ENCODE results near the gene TRPV4. TPM values are rescaled to one million over a fixed set of nuclear protein-coding genes. Genes with fewer than 3 reads are reported as not detected.

TRPV4 gene
- total RNA-seq, 1 experiment from 2014 or later = not detected

GRCh38 chr12:109800536-109800935, 32.7 kb downstream of the TRPV4 start:
- H2AFZ ChIP-seq (ENCODE audit: low read length) = no peak overlapping the region
- no peaks in the 10 kb centered on the region for H3K27me3 ChIP-seq (ENCODE audit: low read length)
- H3K9me3 ChIP-seq (ENCODE audit: low read length) = no peaks in the 10 kb centered on the region
- no peak overlapping the region for H3K9ac ChIP-seq (ENCODE audit: low read length)
- no peak overlapping the region for H3K4me3 ChIP-seq (ENCODE audit: low read length)
- no peak for DNase-seq
- H3K4me2 ChIP-seq (ENCODE audit: low read depth, low read length, poor library complexity, severe bottlenecking) = no peak overlapping the region
- no peaks in the 10 kb centered on the region for H3K9me2 ChIP-seq (replicated peaks; ENCODE audit: insufficient read depth, low read length)
- no peak overlapping the region for H3K27ac ChIP-seq (ENCODE audit: low read length)
- no peaks in the 10 kb centered on the region for H3K4me1 ChIP-seq (ENCODE audit: low read length)
- H3K79me2 ChIP-seq (ENCODE audit: low read length) = no peaks in the 10 kb centered on the region
- no peaks in the 10 kb centered on the region for H4K20me1 ChIP-seq (ENCODE audit: insufficient read depth, low read depth, low read length)
- H3K36me3 ChIP-seq (ENCODE audit: insufficient read depth, low read length) = no peaks in the 10 kb centered on the region

GRCh38 chr12:109798691-109799090, 34.5 kb downstream of the TRPV4 start:
- Histone ChIP-seq H3K4me1 (ENCODE audit: low read length) (no peaks in the 10 kb centered on the region), H3K9me3 (ENCODE audit: low read length) (no peaks in the 10 kb centered on the region), H4K20me1 (ENCODE audit: insufficient read depth, low read depth, low read length) (no peaks in the 10 kb centered on the region), H3K36me3 (ENCODE audit: insufficient read depth, low read length) (no peaks in the 10 kb centered on the region), H3K4me3 (ENCODE audit: low read length) (no peak overlapping the region), H3K9ac (ENCODE audit: low read length) (no peak overlapping the region), H3K27ac (ENCODE audit: low read length) (no peak overlapping the region), H3K27me3 (ENCODE audit: low read length) (no peaks in the 10 kb centered on the region), H3K9me2 (replicated peaks; ENCODE audit: insufficient read depth, low read length) (no peaks in the 10 kb centered on the region), H2AFZ (ENCODE audit: low read length) (no peak overlapping the region), H3K4me2 (ENCODE audit: low read depth, low read length, poor library complexity, severe bottlenecking) (no peak overlapping the region), H3K79me2 (ENCODE audit: low read length) (no peaks in the 10 kb centered on the region)
- no peak for DNase-seq

- Histone ChIP-seq H3K4me1 (ENCODE audit: low read length) (no peaks in the 10 kb centered on the region), H3K9me2 (replicated peaks; ENCODE audit: insufficient read depth, low read length) (no peaks in the 10 kb centered on the region), H3K4me3 (ENCODE audit: low read length) (no peak overlapping the region), H3K27ac (ENCODE audit: low read length) (no peak overlapping the region), H3K4me2 (ENCODE audit: low read depth, low read length, poor library complexity, severe bottlenecking) (no peak overlapping the region), H4K20me1 (ENCODE audit: insufficient read depth, low read depth, low read length) (no peaks in the 10 kb centered on the region), H2AFZ (ENCODE audit: low read length) (no peak overlapping the region), H3K27me3 (ENCODE audit: low read length) (no peaks in the 10 kb centered on the region), H3K9me3 (ENCODE audit: low read length) (no peaks in the 10 kb centered on the region), H3K36me3 (ENCODE audit: insufficient read depth, low read length) (no peaks in the 10 kb centered on the region), H3K9ac (ENCODE audit: low read length) (no peak overlapping the region), H3K79me2 (ENCODE audit: low read length) (no peaks in the 10 kb centered on the region)
- no peak for DNase-seq
Measured at GRCh38 chr12:109797905-109798669, 35.1 kb downstream of the TRPV4 start.

GRCh38 chr12:109796057-109796456, 37.1 kb downstream of the TRPV4 start:
- Histone ChIP-seq H3K9me2 (replicated peaks; ENCODE audit: insufficient read depth, low read length) (no peaks in the 10 kb centered on the region), H3K79me2 (ENCODE audit: low read length) (no peaks in the 10 kb centered on the region), H3K4me1 (ENCODE audit: low read length) (no peaks in the 10 kb centered on the region), H3K4me2 (ENCODE audit: low read depth, low read length, poor library complexity, severe bottlenecking) (no peak overlapping the region), H3K36me3 (ENCODE audit: insufficient read depth, low read length) (no peaks in the 10 kb centered on the region), H3K9ac (ENCODE audit: low read length) (no peak overlapping the region), H3K9me3 (ENCODE audit: low read length) (no peaks in the 10 kb centered on the region), H3K4me3 (ENCODE audit: low read length) (no peak overlapping the region), H4K20me1 (ENCODE audit: insufficient read depth, low read depth, low read length) (no peaks in the 10 kb centered on the region), H3K27ac (ENCODE audit: low read length) (no peak overlapping the region), H2AFZ (ENCODE audit: low read length) (no peak overlapping the region), H3K27me3 (ENCODE audit: low read length) (no peaks in the 10 kb centered on the region)
- DNase-seq = no peak

GRCh38 chr12:109795023-109795422, 38.2 kb downstream of the TRPV4 start:
- no peak for DNase-seq
- no peaks in the 10 kb centered on the region for H3K27me3 ChIP-seq (ENCODE audit: low read length)
- no peaks in the 10 kb centered on the region for H3K36me3 ChIP-seq (ENCODE audit: insufficient read depth, low read length)
- H3K9me3 ChIP-seq (ENCODE audit: low read length) = no peaks in the 10 kb centered on the region
- H2AFZ ChIP-seq (ENCODE audit: low read length) = no peak overlapping the region
- H3K4me2 ChIP-seq (ENCODE audit: low read depth, low read length, poor library complexity, severe bottlenecking) = no peak overlapping the region
- no peak overlapping the region for H3K27ac ChIP-seq (ENCODE audit: low read length)
- no peak overlapping the region for H3K4me3 ChIP-seq (ENCODE audit: low read length)
- H3K79me2 ChIP-seq (ENCODE audit: low read length) = no peaks in the 10 kb centered on the region
- no peaks in the 10 kb centered on the region for H3K4me1 ChIP-seq (ENCODE audit: low read length)
- no peak overlapping the region for H3K9ac ChIP-seq (ENCODE audit: low read length)
- no peaks in the 10 kb centered on the region for H4K20me1 ChIP-seq (ENCODE audit: insufficient read depth, low read depth, low read length)
- no peaks in the 10 kb centered on the region for H3K9me2 ChIP-seq (replicated peaks; ENCODE audit: insufficient read depth, low read length)

GRCh38 chr12:109793826-109794501, 39.2 kb downstream of the TRPV4 start:
- Histone ChIP-seq H3K27ac (ENCODE audit: low read length) (no peak overlapping the region), H3K79me2 (ENCODE audit: low read length) (no peaks in the 10 kb centered on the region), H2AFZ (ENCODE audit: low read length) (no peak overlapping the region), H3K9me2 (replicated peaks; ENCODE audit: insufficient read depth, low read length) (no peaks in the 10 kb centered on the region), H3K4me2 (ENCODE audit: low read depth, low read length, poor library complexity, severe bottlenecking) (no peak overlapping the region), H3K36me3 (ENCODE audit: insufficient read depth, low read length) (no peaks in the 10 kb centered on the region), H3K27me3 (ENCODE audit: low read length) (no peaks in the 10 kb centered on the region), H3K9me3 (ENCODE audit: low read length) (no peaks in the 10 kb centered on the region), H3K4me1 (ENCODE audit: low read length) (no peaks in the 10 kb centered on the region), H3K4me3 (ENCODE audit: low read length) (no peak overlapping the region), H4K20me1 (ENCODE audit: insufficient read depth, low read depth, low read length) (no peaks in the 10 kb centered on the region), H3K9ac (ENCODE audit: low read length) (no peak overlapping the region)
- no peak for DNase-seq

- Histone ChIP-seq H3K27ac (ENCODE audit: low read length) (no peak overlapping the region), H3K27me3 (ENCODE audit: low read length) (no peaks in the 10 kb centered on the region), H3K9ac (ENCODE audit: low read length) (no peak overlapping the region), H3K4me3 (ENCODE audit: low read length) (no peak overlapping the region), H3K36me3 (ENCODE audit: insufficient read depth, low read length) (no peaks in the 10 kb centered on the region), H2AFZ (ENCODE audit: low read length) (no peak overlapping the region), H3K79me2 (ENCODE audit: low read length) (no peaks in the 10 kb centered on the region), H3K9me3 (ENCODE audit: low read length) (no peaks in the 10 kb centered on the region), H4K20me1 (ENCODE audit: insufficient read depth, low read depth, low read length) (no peaks in the 10 kb centered on the region), H3K4me1 (ENCODE audit: low read length) (no peaks in the 10 kb centered on the region), H3K9me2 (replicated peaks; ENCODE audit: insufficient read depth, low read length) (no peaks in the 10 kb centered on the region), H3K4me2 (ENCODE audit: low read depth, low read length, poor library complexity, severe bottlenecking) (no peak overlapping the region)
- DNase-seq = no peak
Measured at GRCh38 chr12:109793411-109793810, 39.8 kb downstream of the TRPV4 start.

GRCh38 chr12:109792992-109793391, 40.2 kb downstream of the TRPV4 start:
- Histone ChIP-seq H3K9ac (ENCODE audit: low read length) (no peak overlapping the region), H3K4me3 (ENCODE audit: low read length) (no peak overlapping the region), H3K27ac (ENCODE audit: low read length) (no peak overlapping the region), H3K9me2 (replicated peaks; ENCODE audit: insufficient read depth, low read length) (no peaks in the 10 kb centered on the region), H3K4me2 (ENCODE audit: low read depth, low read length, poor library complexity, severe bottlenecking) (no peak overlapping the region), H2AFZ (ENCODE audit: low read length) (no peak overlapping the region), H3K9me3 (ENCODE audit: low read length) (no peaks in the 10 kb centered on the region), H3K79me2 (ENCODE audit: low read length) (no peaks in the 10 kb centered on the region), H3K4me1 (ENCODE audit: low read length) (no peaks in the 10 kb centered on the region), H4K20me1 (ENCODE audit: insufficient read depth, low read depth, low read length) (no peaks in the 10 kb centered on the region), H3K27me3 (ENCODE audit: low read length) (no peaks in the 10 kb centered on the region), H3K36me3 (ENCODE audit: insufficient read depth, low read length) (no peaks in the 10 kb centered on the region)
- DNase-seq = no peak

Data from Karpas-422 (cell line).